SK-N-MC (cell line): ENCODE measurements around the gene POLR1A.

Source experiments
- EZH2 ChIP-seq: fragments of 200-600 bp; sonication (generic); IDR thresholded peaks from one replicate; pipeline ENCODE4 v1.6.1; 2017; ENCODE audit warnings: antibody characterized with exemption
- FOXP2 ChIP-seq: optimal IDR thresholded peaks from 2 replicates; pipeline ENCODE3; 2011; ENCODE audit warnings: mild to moderate bottlenecking, moderate library complexity; ENCODE audit not compliant: insufficient read depth; ENCODE audit errors: extremely low read length, control extremely low read depth
- POLR2AphosphoS5 ChIP-seq: IDR thresholded peaks from 2 replicates; pipeline ENCODE4 v1.6.1; 2012; ENCODE audit warnings: mild to moderate bottlenecking, low read depth, low read length, borderline replicate concordance

DNA sequence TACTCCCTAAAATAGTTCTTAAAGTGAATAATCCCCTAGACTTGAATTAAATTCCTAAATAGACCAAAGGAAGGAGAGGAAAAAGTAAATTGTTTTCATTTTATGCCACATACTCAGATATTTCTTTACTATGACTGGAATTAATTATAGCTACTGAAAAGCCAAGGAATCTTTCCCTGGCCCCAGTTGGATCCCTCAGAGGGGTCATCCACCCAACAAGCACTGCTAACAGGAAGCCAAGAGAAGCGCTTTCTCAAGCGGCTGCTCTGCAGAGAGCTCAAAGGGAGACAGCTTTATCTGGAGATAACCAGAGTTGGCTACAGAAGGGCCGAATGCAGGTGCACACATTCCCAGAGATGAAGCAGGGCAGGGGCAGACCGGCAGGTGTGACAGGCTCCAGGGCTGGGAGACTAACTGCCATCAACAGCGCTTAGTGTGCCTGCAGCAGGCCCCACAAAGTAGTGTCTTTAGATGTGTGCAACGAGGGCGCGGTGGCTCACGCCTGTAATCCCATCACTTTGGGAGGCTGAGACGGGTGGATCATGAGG is 51.1 kb downstream of the POLR1A start:
- TF ChIP-seq POLR2AphosphoS5, result no peak
- no peak for TF ChIP-seq EZH2
- TF ChIP-seq FOXP2, result no peak
